Ectodermal cell (in vitro differentiated cells): ENCODE data around the gene RAB8B.

Experiments
- H3K27ac ChIP-seq: 2 replicates; pipeline ENCODE4 v1.7.0; 2013; ENCODE audit warnings: mild to moderate bottlenecking, low read depth, low read length; ENCODE audit not compliant: insufficient read depth, poor library complexity, severe bottlenecking
- H3K27me3 ChIP-seq: 2 replicates; pipeline ENCODE4 v1.7.0; 2013; ENCODE audit warnings: mild to moderate bottlenecking, low read length; ENCODE audit not compliant: insufficient read depth, control insufficient read depth, poor library complexity, severe bottlenecking
- H3K36me3 ChIP-seq: one replicate; pipeline ENCODE4 v1.7.0; 2013; ENCODE audit warnings: low read length; ENCODE audit not compliant: control insufficient read depth, insufficient read depth
- H3K4me1 ChIP-seq: one replicate; pipeline ENCODE4 v1.7.0; 2013; ENCODE audit warnings: low read length; ENCODE audit not compliant: control insufficient read depth, insufficient read depth
- H3K4me3 ChIP-seq: 2 replicates; pipeline ENCODE4 v1.7.0; 2013; ENCODE audit warnings: low read depth, low read length, control low read depth; ENCODE audit not compliant: insufficient read depth
- H3K9me3 ChIP-seq: 2 replicates; pipeline ENCODE4 v1.7.0; 2013; ENCODE audit warnings: mild to moderate bottlenecking, low read length, moderate library complexity; ENCODE audit not compliant: control insufficient read depth
- WGBS, 2 experiments: methylation state at CpG; one replicate each; pipeline ENCODE4 v1.1.7; 2013; ENCODE audit warnings: missing lambda C conversion rate in 2 of 2; 5-methylcytosine and 5-hydroxymethylcytosine counted together

RAB8B gene

DNA sequence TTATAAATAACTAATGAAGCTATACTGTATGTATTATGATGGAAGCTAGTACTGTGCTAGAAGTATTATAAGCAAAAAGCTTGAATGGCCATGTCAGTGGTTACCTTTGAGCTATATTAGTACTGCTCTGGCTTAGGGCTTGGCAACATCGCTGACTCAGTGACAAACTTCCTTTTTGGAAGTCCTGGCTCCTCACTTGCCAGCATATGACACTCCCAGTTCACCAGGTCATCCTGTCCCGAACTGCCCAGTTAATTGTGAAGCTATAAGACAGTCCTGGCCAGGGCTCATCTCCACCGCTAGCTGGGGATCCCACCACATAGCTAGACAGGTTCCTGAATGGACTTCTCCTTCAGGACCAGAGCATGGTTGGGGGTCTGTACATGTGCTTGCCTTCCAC lies 31.9 kb downstream of the RAB8B start:
- 94 to 95% methylated on average over 3 of the region's 3 CpGs for WGBS, 2 experiments

DNA sequence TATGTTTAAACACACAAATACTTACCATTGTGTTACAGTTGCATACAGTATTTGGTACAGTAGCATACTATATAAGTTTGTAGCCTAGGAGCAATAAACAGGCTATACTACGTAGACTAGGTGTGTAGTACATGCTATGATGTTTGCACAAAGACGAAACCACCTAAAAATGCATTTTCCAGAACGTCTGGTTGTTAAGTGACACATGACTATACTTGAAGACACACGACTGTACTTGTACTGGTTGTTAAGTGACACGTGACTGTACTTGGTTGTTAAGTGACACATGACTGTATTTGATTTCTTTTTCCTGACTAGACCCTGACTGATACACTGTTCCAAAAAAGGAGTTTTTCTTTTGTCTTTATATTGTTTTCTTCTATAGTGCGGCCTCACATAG lies 34.1 kb downstream of the RAB8B start:
- Histone ChIP-seq H3K27ac (no peak overlapping the region), H3K36me3 (no peaks in the 10 kb centered on the region), H3K4me1 (no peaks in the 10 kb centered on the region), H3K4me3 (no peak overlapping the region), H3K27me3 (no peaks in the 10 kb centered on the region), H3K9me3 (no peaks in the 10 kb centered on the region)
- WGBS, 2 experiments = 84 to 89% methylated on average over 5 of the region's 6 CpGs

More for the DNA sequence above, 31.9 kb downstream of the RAB8B start:
- no peak overlapping the region for H3K4me3 ChIP-seq
- H3K4me1 ChIP-seq = no peaks in the 10 kb centered on the region
- no peak overlapping the region for H3K27ac ChIP-seq
- H3K9me3 ChIP-seq = no peaks in the 10 kb centered on the region
- no peaks in the 10 kb centered on the region for H3K36me3 ChIP-seq
- H3K27me3 ChIP-seq = no peaks in the 10 kb centered on the region

GRCh38 chr15:63225381-63225780 lies 36.0 kb downstream of the RAB8B start:
- no peaks in the 10 kb centered on the region for H3K36me3 ChIP-seq
- 91 to 100% methylated on average over 3 of the region's 3 CpGs for WGBS, 2 experiments
- H3K9me3 ChIP-seq = no peaks in the 10 kb centered on the region

DNA sequence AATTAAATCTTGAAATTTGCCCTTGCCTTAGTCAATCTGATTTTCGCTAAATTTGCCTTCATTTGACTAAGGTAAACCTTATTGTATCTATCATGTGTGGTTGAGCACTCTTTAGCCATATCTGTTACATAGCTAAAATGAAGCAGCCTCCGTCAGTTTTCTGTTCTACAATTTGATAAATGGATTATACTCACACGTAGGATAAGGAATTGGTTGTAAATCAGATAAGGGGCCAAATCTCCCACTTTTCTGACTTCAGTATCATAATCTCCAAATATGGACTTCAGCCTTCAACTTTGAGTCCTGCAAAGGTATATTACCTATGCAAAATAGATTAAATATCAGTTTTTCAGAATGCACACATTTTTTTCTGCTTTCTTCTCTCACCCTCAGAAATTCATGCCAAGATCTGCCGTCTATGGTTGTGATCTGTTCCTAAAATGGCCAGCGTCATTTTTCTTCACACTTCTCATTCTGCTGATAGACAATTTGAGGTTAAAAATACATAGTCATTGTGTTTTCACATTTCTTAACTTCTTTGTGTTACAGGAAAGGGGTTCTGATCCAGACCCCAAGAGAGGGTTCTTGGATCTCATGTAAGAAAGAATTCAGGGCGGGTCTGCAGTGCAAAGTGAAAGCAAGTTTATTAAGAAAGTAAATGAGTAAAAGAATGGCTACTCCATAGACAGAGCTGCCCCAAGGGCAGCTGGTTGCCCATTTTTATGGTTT lies 36.9 kb downstream of the RAB8B start:
- WGBS, 2 experiments = 91 to 96% methylated on average over 4 to 6 of the region's 6 CpGs
- H3K36me3 ChIP-seq = no peaks in the 10 kb centered on the region
- no peak overlapping the region for H3K4me3 ChIP-seq
- no peaks in the 10 kb centered on the region for H3K4me1 ChIP-seq
- H3K27ac ChIP-seq = no peak overlapping the region
- no peaks in the 10 kb centered on the region for H3K27me3 ChIP-seq
- H3K9me3 ChIP-seq = no peaks in the 10 kb centered on the region

More at GRCh38 chr15:63225381-63225780, 36.0 kb downstream of the RAB8B start:
- Histone ChIP-seq H3K4me3 (no peak overlapping the region), H3K4me1 (no peaks in the 10 kb centered on the region), H3K27ac (no peak overlapping the region), H3K27me3 (no peaks in the 10 kb centered on the region)

- Histone ChIP-seq H3K36me3 (no peaks in the 10 kb centered on the region), H3K27ac (no peak overlapping the region), H3K4me1 (no peaks in the 10 kb centered on the region), H3K4me3 (no peak overlapping the region), H3K9me3 (no peaks in the 10 kb centered on the region), H3K27me3 (no peaks in the 10 kb centered on the region)
- WGBS, 2 experiments = 86 to 91% methylated on average over 3 of the region's 3 CpGs
These were observed 37.6 kb downstream of the RAB8B start for GRCh38 chr15:63226966-63227401.

DNA sequence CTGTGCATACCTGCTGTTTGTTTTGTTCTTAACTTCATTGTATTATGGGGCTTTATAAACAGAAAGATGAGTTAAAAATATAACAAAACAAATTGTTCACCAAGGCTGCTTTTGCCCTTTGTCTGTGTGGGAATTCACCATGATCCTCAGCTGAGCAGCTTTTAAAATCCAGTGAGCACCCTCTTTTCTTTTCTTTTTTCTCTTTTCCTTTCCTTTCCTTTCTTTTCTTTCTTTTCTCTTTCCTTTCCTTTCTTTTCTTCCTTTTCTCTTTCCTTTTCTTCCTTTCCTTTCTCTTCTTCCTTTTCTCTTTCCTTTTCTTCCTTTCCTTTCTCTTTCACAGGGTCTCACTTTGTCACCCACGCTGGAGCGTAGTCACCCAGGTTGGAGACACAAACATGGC lies 38.3 kb downstream of the RAB8B start:
- no peaks in the 10 kb centered on the region for H3K36me3 ChIP-seq
- H3K4me3 ChIP-seq = no peak overlapping the region
- H3K27ac ChIP-seq = no peak overlapping the region
- 90 to 97% methylated on average over 2 of the region's 2 CpGs for WGBS, 2 experiments
- no peaks in the 10 kb centered on the region for H3K4me1 ChIP-seq
- H3K9me3 ChIP-seq = no peaks in the 10 kb centered on the region
- H3K27me3 ChIP-seq = no peaks in the 10 kb centered on the region

- Histone ChIP-seq H3K9me3 (no peaks in the 10 kb centered on the region), H3K27me3 (no peaks in the 10 kb centered on the region), H3K36me3 (no peaks in the 10 kb centered on the region), H3K4me1 (peaks cover 3% of the 10 kb centered on the region), H3K27ac (no peak overlapping the region), H3K4me3 (no peak overlapping the region)
- 87 to 97% methylated on average over 3 of the region's 3 CpGs for WGBS, 2 experiments
These were observed 41.8 kb downstream of the RAB8B start for GRCh38 chr15:63231206-63231605.

DNA sequence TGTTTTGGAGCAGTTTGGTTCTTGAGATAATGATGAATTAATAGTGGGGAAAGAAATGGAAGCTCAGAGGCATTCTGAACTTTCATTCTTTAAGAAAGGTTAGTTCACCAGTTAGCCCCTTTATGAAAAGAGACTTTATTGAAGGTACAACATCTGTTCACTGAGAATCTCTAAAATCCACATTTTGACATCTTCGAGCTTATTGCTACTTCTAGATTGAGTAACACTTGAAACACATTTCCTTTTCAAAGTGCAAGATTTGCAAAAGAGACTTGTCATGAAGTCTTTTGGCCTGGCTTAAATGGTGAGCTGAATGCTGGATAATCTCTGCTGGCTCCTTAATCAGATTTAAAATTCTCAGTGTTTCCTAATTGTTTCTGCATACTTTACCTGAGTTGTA lies 42.3 kb downstream of the RAB8B start:
- Histone ChIP-seq H3K9me3 (no peaks in the 10 kb centered on the region), H3K4me3 (no peak overlapping the region), H3K27me3 (no peaks in the 10 kb centered on the region), H3K27ac (no peak overlapping the region), H3K36me3 (no peaks in the 10 kb centered on the region), H3K4me1 (peaks cover 3% of the 10 kb centered on the region)
- WGBS, 2 experiments = 85 to 98% methylated on average over 1 of the region's 1 CpG

GRCh38 chr15:63232405-63232804 lies 43.0 kb downstream of the RAB8B start:
- Histone ChIP-seq H3K27ac (no peak overlapping the region), H3K9me3 (no peaks in the 10 kb centered on the region), H3K4me3 (no peak overlapping the region), H3K4me1 (peaks cover 3% of the 10 kb centered on the region), H3K36me3 (no peaks in the 10 kb centered on the region), H3K27me3 (no peaks in the 10 kb centered on the region)
- 94 to 95% methylated on average over 3 to 4 of the region's 4 CpGs for WGBS, 2 experiments

GRCh38 chr15:63232943-63233342 lies 43.5 kb downstream of the RAB8B start:
- no peak overlapping the region for H3K27ac ChIP-seq

More at GRCh38 chr15:63232943-63233342, 43.5 kb downstream of the RAB8B start:
- 83 to 93% methylated on average over 3 to 5 of the region's 5 CpGs for WGBS, 2 experiments
- Histone ChIP-seq H3K36me3 (no peaks in the 10 kb centered on the region), H3K4me1 (peaks cover 3% of the 10 kb centered on the region), H3K27me3 (no peaks in the 10 kb centered on the region), H3K9me3 (no peaks in the 10 kb centered on the region), H3K4me3 (no peak overlapping the region)
